ENCODE measurements around the gene HES1. TPM values are rescaled to one million over a fixed set of nuclear protein-coding genes. Genes with fewer than 3 reads are reported as not detected.

Gene HES1
- polyA plus RNA-seq, 1 donor (not counting 4 experiments of a cell fraction or from before 2014, with no cell fraction given): 138 TPM

DNA sequence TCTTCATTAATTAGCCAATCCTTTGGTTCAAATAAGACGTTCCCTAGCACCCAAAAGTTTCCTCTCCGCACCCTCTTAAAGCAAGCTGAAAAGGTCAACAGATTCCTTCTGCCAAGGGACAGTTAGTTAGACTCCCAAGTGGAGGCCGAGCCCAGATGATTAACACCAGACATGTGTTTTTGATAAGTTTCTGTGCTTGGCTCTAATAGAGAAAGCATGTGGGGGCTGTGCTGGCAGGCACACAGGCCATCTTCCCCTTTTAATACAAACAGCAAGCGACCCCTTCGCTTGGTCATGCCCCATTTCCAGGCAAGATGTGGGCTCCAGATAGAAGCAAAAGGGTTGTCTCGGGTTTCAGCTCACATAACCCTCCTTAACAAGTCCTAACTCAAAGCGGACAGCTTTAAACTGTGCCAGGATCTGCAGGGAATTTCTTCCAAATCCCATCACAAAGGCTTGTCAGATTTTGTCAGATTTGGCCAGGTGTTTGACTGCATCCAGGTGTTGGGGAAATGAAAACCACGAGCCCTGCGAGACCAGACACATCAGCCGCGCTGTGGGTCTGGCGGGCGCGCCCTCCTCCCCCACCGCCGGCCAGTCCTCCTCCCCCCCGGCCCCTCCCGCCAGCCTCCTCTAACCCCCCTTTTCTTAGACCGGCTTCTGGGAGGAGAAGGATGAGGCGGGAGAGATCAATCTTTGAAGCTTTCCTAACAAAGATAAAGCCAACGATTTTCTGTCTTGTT lies 3.3 kb downstream of the HES1 start:
- FAIRE-seq (peak; percentile 85), DNase-seq (ENCODE audit: low read depth, low spot score) (no peak)
- peaks cover 14% of the 10 kb centered on the region for H3K79me2 ChIP-seq (ENCODE audit: control insufficient read depth, insufficient read depth, low read length)
- TF ChIP-seq EZH2 (IDR thresholded peaks at IDR 0.05; ENCODE audit: low read length): no peak
- TF ChIP-seq CTCF (optimal IDR thresholded peaks at IDR 0.05 in 1 of 3, IDR thresholded peaks at IDR 0.05 in 1 of 3, conservative IDR thresholded peaks at IDR 0.05 in 1 of 3; ENCODE audit: extremely low read depth in 1 of 3, insufficient read depth in 2 of 3, low read length in 3 of 3): no peak
- no peaks in the 10 kb centered on the region for H3K36me3 ChIP-seq (ENCODE audit: control insufficient read depth in 2 of 2, extremely low read depth in 1 of 2, insufficient read depth in 2 of 2, low read length in 2 of 2)
- peak overlapping the region; percentile 98 for H3K9ac ChIP-seq (ENCODE audit: control insufficient read depth, extremely low read depth, insufficient read depth, low read length)
- dilution Hi-C loops (cut with MboI; ENCODE audit: extremely low pct_ligation_motif_present, low sequenced_read_pairs): no loop called here
- H3K4me1 ChIP-seq (ENCODE audit: control insufficient read depth, extremely low read depth, insufficient read depth, low read length): peaks cover 52% of the 10 kb centered on the region
- H4K20me1 ChIP-seq (ENCODE audit: control insufficient read depth, extremely low read depth, insufficient read depth, low read length): no peaks in the 10 kb centered on the region
- H3K9me1 ChIP-seq (ENCODE audit: control insufficient read depth, extremely low read depth, insufficient read depth, low read length): no peaks in the 10 kb centered on the region
- no peak overlapping the region for H2AFZ ChIP-seq (ENCODE audit: control insufficient read depth, low read length)
- no peaks in the 10 kb centered on the region for H3K27me3 ChIP-seq (ENCODE audit: control insufficient read depth, extremely low read depth, insufficient read depth, low read length)
- H3K9me3 ChIP-seq (ENCODE audit: control insufficient read depth, low read depth, low read length): no peaks in the 10 kb centered on the region
- peak overlapping the region; percentile 3 to 98 (median 47) for H3K4me3 ChIP-seq (ENCODE audit: control insufficient read depth in 2 of 3, extremely low read depth in 1 of 3, insufficient read depth in 2 of 3, low read depth in 1 of 3, low read length in 3 of 3)
- peak overlapping the region; percentile 97 for H3K27ac ChIP-seq (ENCODE audit: control insufficient read depth, insufficient read depth, low read length)
- H3K4me2 ChIP-seq (ENCODE audit: control insufficient read depth, extremely low read depth, insufficient read depth, low read depth, low read length): peak overlapping the region; percentile 86

DNA sequence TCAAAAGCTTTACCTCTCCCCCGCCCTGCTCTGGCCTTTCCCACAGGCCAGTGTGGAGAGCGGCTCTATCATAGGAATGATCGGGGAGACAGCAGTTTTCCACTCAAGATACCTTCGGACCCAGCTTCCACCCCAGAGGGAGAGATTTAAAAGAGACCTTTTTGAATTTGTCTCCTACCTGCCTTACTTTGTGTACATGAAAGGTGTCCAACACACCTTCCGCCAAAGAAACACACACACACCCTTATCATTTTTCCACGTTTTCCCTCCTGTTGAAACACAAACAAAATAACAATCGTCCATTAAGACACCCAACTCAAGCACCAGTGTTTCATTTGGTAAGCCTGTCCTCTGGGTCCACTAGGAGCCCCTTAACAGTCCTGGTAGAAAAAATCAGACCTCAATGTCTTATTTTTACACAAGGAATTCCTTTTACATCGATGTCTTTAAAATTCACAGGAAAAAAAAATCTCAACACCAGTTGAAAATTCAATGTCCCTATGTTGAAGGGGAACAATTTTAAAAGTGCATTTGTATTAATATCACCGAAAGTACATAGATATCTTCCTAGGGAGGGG lies 4.0 kb downstream of the HES1 start:
- peak overlapping the region; percentile 98 for H3K9ac ChIP-seq (ENCODE audit: control insufficient read depth, extremely low read depth, insufficient read depth, low read length)
- H3K4me1 ChIP-seq (ENCODE audit: control insufficient read depth, extremely low read depth, insufficient read depth, low read length): peaks cover 52% of the 10 kb centered on the region
- peaks cover 14% of the 10 kb centered on the region for H3K79me2 ChIP-seq (ENCODE audit: control insufficient read depth, insufficient read depth, low read length)
- no peak for FAIRE-seq
- peak overlapping the region in 2 of 3 experiments; percentile 47 to 48 for H3K4me3 ChIP-seq (ENCODE audit: control insufficient read depth in 2 of 3, extremely low read depth in 1 of 3, insufficient read depth in 2 of 3, low read depth in 1 of 3, low read length in 3 of 3)
- TF ChIP-seq CTCF (optimal IDR thresholded peaks at IDR 0.05 in 1 of 3, IDR thresholded peaks at IDR 0.05 in 1 of 3, conservative IDR thresholded peaks at IDR 0.05 in 1 of 3; ENCODE audit: extremely low read depth in 1 of 3, insufficient read depth in 2 of 3, low read length in 3 of 3): no peak
- no peak for TF ChIP-seq EZH2 (IDR thresholded peaks at IDR 0.05; ENCODE audit: low read length)
- no peaks in the 10 kb centered on the region for H3K36me3 ChIP-seq (ENCODE audit: control insufficient read depth in 2 of 2, extremely low read depth in 1 of 2, insufficient read depth in 2 of 2, low read length in 2 of 2)
- peak overlapping the region; percentile 97 for H3K27ac ChIP-seq (ENCODE audit: control insufficient read depth, insufficient read depth, low read length)
- dilution Hi-C loops (cut with MboI; ENCODE audit: extremely low pct_ligation_motif_present, low sequenced_read_pairs): no loop called here
- no peaks in the 10 kb centered on the region for H3K27me3 ChIP-seq (ENCODE audit: control insufficient read depth, extremely low read depth, insufficient read depth, low read length)
- no peak for DNase-seq (ENCODE audit: low read depth, low spot score)
- H2AFZ ChIP-seq (ENCODE audit: control insufficient read depth, low read length): no peak overlapping the region
- no peaks in the 10 kb centered on the region for H4K20me1 ChIP-seq (ENCODE audit: control insufficient read depth, extremely low read depth, insufficient read depth, low read length)
- H3K9me1 ChIP-seq (ENCODE audit: control insufficient read depth, extremely low read depth, insufficient read depth, low read length): no peaks in the 10 kb centered on the region
- peak overlapping the region; percentile 82 for H3K4me2 ChIP-seq (ENCODE audit: control insufficient read depth, extremely low read depth, insufficient read depth, low read depth, low read length)
- no peaks in the 10 kb centered on the region for H3K9me3 ChIP-seq (ENCODE audit: control insufficient read depth, low read depth, low read length)

All from keratinocyte (primary cell).